ENCODE data around the gene GABRB2.

GABRB2 gene

GRCh38 chr5:161387121-161387520 is 159.4 kb downstream of the GABRB2 start:
- no peak for DNase-seq (ENCODE audit: low read depth)

- no peak for DNase-seq (ENCODE audit: low read depth)
These were observed 161.5 kb downstream of the GABRB2 start for GRCh38 chr5:161385027-161385426.

DNA sequence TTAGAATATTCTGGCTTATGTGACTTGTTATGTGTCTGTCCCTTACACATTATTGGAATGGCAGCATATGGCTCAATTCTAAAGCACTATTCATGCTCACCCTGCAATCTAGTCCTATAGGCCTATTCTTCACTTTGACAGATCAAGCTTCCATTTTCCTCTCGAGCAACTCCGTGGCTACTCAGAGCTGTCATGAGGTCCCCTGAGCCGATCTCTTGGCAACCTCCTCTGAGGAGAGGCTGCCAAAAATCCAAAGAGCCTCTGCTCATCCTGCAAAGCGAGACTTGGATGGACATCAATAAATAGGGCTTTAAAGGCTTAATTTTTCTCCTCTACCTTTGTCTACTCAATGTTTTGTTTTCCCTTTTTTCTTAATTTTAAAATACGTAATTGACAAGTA is 163.8 kb downstream of the GABRB2 start:
- no peak for DNase-seq (ENCODE audit: low read depth)

GRCh38 chr5:161380486-161380885 is 166.0 kb downstream of the GABRB2 start:
- no peak for DNase-seq (ENCODE audit: low read depth)

- DNase-seq (ENCODE audit: low read depth), result no peak
These were observed 167.8 kb downstream of the GABRB2 start for GRCh38 chr5:161378701-161379100.

DNA sequence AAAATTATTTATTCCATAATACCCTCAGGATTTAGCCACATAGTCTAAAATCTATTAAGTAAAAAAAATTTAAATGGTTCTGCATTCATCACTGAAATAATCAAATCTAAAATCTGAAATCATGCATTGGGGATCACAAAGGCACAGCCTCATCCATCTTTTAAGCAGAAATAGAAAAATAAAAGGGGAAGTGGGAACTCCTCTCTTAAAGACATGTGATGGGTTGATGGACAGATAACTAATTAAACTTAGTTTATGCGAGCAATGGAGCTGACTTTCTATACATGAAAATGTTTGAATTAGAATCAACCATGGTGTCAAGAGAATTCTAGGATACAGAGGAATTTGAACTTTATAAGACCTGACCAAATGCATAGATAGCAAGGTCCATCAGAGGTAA is 170.5 kb downstream of the GABRB2 start:
- no peak for DNase-seq (ENCODE audit: low read depth)

GRCh38 chr5:161373345-161373707 is 173.2 kb downstream of the GABRB2 start:
- no peak for DNase-seq (ENCODE audit: low read depth)

DNA sequence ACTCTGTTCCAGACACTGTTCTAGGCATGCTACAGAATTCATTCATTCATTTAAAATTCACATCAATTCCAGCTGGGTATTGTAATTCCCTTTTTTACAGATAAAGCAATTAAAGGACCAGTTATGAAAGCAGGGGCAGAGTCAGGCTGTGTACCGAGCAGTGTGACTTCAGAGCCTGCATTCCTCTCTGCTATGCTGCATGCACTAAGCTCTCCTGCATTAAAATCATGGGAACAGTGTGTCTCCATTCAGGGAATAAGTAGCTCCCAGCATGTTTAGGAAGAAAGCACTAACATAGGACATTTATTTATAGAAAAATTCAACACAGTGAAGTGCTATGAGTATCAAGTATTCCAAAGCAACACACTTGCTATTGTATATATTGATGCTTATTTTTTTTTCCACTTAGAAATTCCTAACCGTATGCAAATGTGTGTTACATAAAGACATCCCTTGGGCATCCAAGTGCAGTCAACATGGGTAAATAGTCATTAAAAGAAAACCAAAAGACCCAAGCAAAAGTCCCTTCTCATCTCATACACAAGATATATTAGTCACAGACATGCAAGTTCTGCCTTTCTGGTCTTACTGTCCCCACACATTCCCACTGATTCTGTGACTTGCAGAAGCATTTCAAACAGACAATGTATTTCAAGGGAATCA is 173.7 kb downstream of the GABRB2 start:
- DNase-seq (ENCODE audit: low read depth), result no peak

GRCh38 chr5:161369022-161369421 is 177.5 kb downstream of the GABRB2 start:
- no peak for DNase-seq (ENCODE audit: low read depth)

DNA sequence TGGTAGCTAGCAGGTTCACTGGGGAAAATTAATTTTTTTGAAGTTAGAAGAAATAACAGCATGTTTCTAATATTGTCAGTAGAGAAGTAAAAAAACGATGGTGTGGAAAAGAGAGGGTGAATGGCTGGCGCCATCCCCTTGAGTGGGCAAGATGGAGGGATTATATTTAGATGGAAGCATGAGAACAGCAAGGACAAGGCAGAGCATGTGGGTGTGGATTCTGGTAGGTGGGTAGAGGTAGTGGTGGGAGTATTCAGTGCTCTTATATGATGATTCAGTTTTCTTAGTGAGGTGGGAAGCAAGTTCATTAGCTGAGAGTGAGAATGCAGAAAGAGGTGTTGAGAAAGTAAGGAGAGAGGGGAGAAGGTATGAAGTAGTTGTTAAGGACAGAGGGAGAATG is 188.1 kb downstream of the GABRB2 start:
- DNase-seq (ENCODE audit: low read depth), result no peak

DNA sequence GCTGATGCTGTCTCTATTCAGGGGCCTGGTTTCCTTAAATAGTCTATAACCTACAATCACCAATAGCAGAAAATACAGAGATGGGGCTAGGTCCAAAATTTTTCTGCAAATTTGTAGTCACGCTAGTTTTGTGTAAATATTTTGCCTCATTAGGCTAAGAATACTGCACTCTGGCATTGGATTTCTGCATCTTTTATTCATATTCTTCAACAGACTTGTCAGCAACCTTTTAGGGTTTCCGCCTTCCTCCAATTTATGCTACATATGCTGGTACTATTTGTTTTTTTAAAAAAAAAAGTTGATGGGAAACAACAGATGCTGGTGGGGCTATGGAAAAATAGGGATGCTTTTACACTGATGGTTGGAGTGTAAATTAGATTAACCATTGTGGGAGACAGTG is 202.3 kb downstream of the GABRB2 start:
- DNase-seq (ENCODE audit: low read depth), result no peak

DNA sequence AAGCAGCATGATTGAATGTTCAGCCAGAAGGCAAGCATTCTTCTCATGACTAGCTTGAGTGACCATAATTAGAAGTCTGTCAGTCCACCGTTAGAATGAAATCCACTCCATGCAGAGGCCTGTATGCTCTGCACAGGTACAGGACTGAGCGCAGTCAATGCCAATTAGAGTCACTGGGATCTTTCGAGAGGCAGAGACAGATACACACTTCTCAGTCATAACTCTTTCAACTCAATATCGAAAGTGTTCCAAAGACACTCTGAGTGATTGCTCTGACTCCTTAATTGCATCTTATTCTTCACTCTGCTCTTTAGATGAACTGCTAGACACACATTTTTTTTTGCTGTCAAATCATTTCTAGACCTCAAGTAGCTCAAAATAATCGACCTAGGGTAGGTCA is 203.6 kb downstream of the GABRB2 start:
- no peak for DNase-seq (ENCODE audit: low read depth)

DNA sequence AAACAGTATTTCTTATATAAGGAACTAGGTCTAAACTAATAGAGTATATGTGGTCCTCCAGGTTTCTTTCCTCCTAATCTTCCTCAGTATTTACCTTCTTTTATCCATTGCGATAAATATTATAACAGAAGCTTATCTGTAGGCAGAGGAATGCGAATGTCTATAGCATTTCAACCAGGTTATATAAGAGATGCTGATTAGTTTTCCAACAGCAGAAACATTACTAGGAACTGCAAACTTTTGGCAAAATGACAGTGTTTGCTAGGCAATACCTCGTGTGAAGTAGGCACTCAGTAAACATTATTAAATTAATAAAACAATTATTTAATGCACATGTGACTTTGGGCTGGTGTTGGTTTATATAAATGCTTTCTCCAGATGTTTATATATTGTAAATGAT is 206.5 kb downstream of the GABRB2 start:
- DNase-seq (ENCODE audit: low read depth), result no peak

DNA sequence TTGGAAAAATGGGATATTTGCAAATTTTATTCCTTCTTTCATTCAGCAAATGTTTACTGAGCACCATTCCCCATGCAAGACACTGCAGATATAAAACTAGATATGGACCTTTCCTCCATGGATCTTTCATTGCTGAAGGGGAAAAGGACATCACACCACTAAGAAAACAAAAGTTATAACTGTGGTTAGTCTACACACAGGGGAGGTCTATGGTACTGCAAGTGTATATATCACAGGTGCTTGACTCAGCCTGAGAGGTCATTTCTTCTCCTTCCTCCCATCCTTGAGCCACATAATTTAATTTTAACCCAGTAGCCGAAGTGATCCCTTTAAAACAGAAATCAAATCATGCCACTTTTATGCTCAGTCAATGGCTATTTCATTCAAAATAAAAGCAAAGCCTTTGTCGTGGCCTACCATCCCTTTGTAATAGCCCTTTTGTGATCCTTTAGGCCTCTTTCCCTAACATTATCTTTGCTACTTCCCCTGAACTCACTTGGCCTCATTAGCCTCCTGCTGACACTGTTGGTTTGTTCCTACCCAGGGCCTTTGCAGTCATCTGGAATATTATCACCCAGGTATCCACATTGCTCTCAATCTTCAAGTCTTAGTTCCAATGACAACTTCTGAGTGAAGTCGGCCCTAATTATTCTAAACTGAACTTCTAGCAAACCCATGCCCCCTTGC is 213.2 kb downstream of the GABRB2 start:
- DNase-seq (ENCODE audit: low read depth), result no peak

GRCh38 chr5:161332343-161332742 is 214.2 kb downstream of the GABRB2 start:
- no peak for DNase-seq (ENCODE audit: low read depth)

- no peak for DNase-seq (ENCODE audit: low read depth)
These were observed 232.5 kb downstream of the GABRB2 start for GRCh38 chr5:161314033-161314432.

- no peak for DNase-seq (ENCODE audit: low read depth)
These were observed 233.6 kb downstream of the GABRB2 start for GRCh38 chr5:161312882-161313281.

DNA sequence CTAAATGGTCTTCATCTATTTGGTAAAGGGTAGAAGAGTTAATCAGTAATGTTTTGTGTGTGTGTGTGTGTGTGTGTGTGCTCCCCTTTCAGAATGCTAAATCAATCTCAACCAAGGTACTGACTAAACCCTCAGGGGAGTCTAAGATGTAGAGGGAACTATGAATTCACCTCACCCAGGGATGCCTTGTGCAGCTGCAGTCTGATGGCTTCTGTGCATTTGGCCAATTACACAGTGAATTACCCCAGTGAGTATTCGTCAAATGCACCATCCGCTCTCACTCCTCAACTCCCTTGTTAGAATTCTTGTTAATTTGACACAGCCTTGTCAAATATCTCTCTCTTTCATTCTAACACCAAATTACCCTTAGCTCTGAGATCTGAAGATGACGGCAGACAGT is 234.6 kb downstream of the GABRB2 start:
- no peak for DNase-seq (ENCODE audit: low read depth)

DNA sequence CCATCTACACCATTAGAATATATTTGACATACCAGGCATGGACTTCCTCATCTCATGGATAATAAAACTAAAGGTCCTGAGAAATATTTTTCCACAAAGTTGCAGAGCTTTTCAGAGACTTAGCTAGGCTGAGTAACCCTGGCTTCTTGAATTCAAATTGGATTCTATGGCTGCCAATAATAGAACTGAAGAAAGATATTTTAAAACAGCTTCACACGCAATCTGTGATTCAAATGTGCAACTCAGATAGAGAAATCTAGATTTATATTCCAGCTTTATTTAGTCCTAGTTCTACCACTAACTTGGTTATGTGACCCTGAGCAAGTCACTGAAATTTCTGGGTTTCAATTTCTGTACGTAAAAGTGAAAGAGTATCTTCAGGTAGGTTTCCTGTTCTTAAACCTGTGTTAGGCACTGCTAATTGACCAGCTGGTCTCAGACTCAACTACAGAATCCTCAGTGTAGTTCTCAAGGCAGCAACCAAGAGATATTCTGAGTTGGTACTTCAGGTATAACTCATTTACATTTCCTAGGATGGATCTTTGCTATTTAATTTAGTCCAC is 235.3 kb downstream of the GABRB2 start:
- no peak for DNase-seq (ENCODE audit: low read depth)

DNA sequence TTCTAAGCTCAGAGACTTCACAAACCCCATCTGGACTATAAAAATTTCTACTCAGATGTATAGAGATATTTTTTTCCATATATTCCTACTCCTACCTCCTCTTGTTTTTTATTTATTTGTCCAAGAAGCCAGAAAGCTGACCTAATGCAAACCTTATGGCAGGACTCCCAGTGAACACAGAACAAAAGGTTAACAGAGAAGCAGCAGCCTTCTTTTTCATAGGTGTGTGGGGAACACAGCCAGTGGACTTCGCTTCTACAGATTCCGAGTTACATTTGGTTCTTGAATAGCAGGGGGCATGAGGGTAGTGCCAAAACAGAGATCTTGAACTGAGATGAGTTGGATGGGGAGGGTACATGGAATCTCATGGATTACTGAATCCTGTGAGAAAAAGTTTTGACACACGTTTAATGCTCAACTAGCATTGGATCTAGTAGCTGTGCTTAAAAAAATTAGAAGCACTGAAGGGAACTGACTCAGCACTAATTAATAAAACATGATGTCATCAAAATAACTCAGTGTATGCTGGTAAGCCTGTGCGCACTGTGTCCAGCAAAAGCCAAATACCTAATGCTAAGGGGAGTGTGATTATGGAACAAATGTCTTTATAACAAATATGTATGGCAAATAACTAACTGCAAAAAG is 240.1 kb downstream of the GABRB2 start:
- DNase-seq (ENCODE audit: low read depth), result no peak

- DNase-seq (ENCODE audit: low read depth), result no peak
These were observed 240.9 kb downstream of the GABRB2 start for GRCh38 chr5:161305601-161306000.

DNA sequence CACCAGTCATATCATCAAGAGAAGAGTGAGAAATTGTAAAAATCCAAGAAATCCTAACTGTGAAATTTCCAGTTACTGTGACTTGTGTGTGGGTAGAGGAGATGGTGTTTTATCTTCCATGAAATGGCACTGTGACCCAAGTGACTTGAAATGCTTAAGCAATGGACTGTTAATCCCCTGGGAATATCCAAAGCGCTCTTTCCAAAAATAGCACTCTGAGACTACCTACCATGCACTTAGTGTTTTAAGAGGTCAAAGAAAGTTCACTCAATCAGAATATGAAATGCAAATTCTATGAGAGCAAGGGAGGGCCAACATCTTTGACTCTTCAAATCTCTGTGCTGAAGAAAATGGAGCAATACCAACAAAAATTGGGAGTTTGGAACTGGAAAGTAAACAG is 244.0 kb downstream of the GABRB2 start:
- no peak for DNase-seq (ENCODE audit: low read depth)

DNA sequence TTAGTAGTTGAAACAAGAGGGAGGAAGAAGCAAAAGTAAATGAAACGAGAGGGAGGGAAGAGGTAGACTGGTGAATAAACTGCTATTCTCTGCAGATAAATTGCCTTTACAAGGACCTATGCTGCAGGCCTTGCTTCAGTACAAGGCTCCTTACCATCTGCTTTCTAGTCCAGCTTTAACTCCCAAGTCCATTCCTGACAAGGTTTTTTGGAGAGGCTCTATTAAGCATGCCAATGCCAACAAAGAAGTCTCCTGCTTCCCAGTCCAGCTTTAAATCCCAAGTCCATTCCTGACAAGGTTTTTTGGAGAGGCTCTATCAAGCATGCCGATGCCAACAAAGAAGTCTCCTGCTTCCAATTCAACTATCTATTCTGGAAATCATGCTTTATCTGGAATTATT is 244.9 kb downstream of the GABRB2 start:
- DNase-seq (ENCODE audit: low read depth), result no peak

Measured in activated T-cell treated with anti-CD3 and anti-CD28 coated beads for 48 hours (primary cell).